Heart left ventricle (tissue), 13 donors: ENCODE measurements around the gene AREL1.

Source experiments
- CTCF ChIP-seq, 12 donors: fragments of 200-600 bp; sonication (generic) in 4 of 12; IDR thresholded peaks; one replicate each; pipeline versions ENCODE4 v1.5.0 to v1.8.0; 2018 to 2022; ENCODE audit warnings: antibody characterized with exemption in 12 of 12, mild to moderate bottlenecking in 5 of 12
- POLR2A ChIP-seq, 2 donors: fragments of 450-650 bp; IDR thresholded peaks; one replicate each; pipeline ENCODE4 v1.6.1; 2017; ENCODE audit warnings: antibody characterized with exemption in 2 of 2, mild to moderate bottlenecking in 2 of 2, moderate library complexity in 2 of 2
- donor health status: ischemic (EF 13 %, LVEDD 7.1; RV severe dilation, severe dysfunction).
- donor health status: DM: no; HTN: yes; CAD: no.
- donor health status: DM: no; HTN: no; CAD: no.
- donor health status: ischemic (EF 25% LVEDD 6.9; RV normal size, moderate dysfunction).
- donor health status: ischemic (EF 25% LVEDD 5.7; RV mildly dilated, moderate dysfunction).
- donor health status: ischemic (EF 35%, LVEDD 5.7; RV mildly dilated, moderate dysfunction).
- donor health status: nonischemic (EF 11% LVEDD 7.7; RV severe dilation, severe dysfunction).
- donor health status: DM: yes; HTN: yes; CAD: no.
- donor health status: PGD.
- donor health status: ischemic (EF 29% LVEDD 5.4; RV normal size, mild dysfunction).
- donor health status: nonischemic (EF 23%, LVEDD 6.1; RV moderate dilation, normal function).

GRCh38 chr14:74650927-74651686 lies 61.8 kb downstream of the AREL1 start:
- TF ChIP-seq CTCF (IDR thresholded peaks at IDR 0.05), result no peak
- TF ChIP-seq POLR2A (IDR thresholded peaks at IDR 0.05), result no peak
